A549 (cell line): ENCODE measurements around the gene NUDT2. TPM values are rescaled to one million over a fixed set of nuclear protein-coding genes. Genes with fewer than 3 reads are reported as not detected.
"Not testable (repeated sequence)": the region's sequence is repeated elsewhere in the genome, so short reads cannot be mapped to it uniquely, and the experiment has no call there.

Experiments used
- ATAC-seq, 2 experiments: fragments of 200-7000 bp in 1 of 2; fragments of >200 bp in 1 of 2; cut with Nextera tagmentation in 1 of 2; cut with Tn5 transposase in 1 of 2; 3 replicates each; pipeline versions ENCODE4 v1.8.0 to v1.9.1; 2018 to 2020; ENCODE audit warnings: mild to moderate bottlenecking in 1 of 2, moderate library complexity in 1 of 2
- CTCF ChIA-PET: fragments of 300-600 bp; sonication (Branson Sonifier 250); formaldehyde crosslinking; extraction: SDS; loops from one replicate; lab custom pipeline; 2021; ENCODE audit warnings: antibody characterized with exemption, inconsistent platforms; lab: Yijun Ruan, JAX
- POLR2A ChIA-PET: fragments of 350-600 bp; formaldehyde crosslinking; extraction: SDS; loops from one replicate; lab custom pipeline; 2021; ENCODE audit warnings: antibody characterized with exemption, inconsistent platforms; lab: Yijun Ruan, JAX
- DNase-seq, 2 experiments: peaks; one replicate each; pipeline versions ENCODE4 v3.0.0 to v3.0.0-alpha.2; 2011 to 2016; ENCODE audit warnings: low read depth in 1 of 2, low spot score in 1 of 2
- FAIRE-seq: peaks from 2 replicates; lab custom pipeline; 2011; peaks lifted over from hg19 to GRCh38; lab: Jason Lieb, UNC
- H3K27ac ChIP-seq, 2 experiments: fragments of >200 bp; sonication (Bioruptor Twin); formaldehyde crosslinking; 3 replicates each; pipeline ENCODE4 v1.5.1; 2016 to 2017
- H3K4me1 ChIP-seq: fragments of >200 bp; sonication (Bioruptor Twin); formaldehyde crosslinking; 3 replicates; pipeline ENCODE4 v1.6.1; 2016
- H3K4me2 ChIP-seq: fragments of >200 bp; sonication (Bioruptor Twin); formaldehyde crosslinking; 3 replicates; pipeline ENCODE4 v1.6.1; 2016
- H3K4me3 ChIP-seq: fragments of >200 bp; sonication (Bioruptor Twin); formaldehyde crosslinking; 3 replicates; pipeline ENCODE4 v1.5.1; 2016
- H3K9me3 ChIP-seq: fragments of >200 bp; sonication (Bioruptor Twin); formaldehyde crosslinking; 3 replicates; pipeline ENCODE4 v1.6.1; 2016
- EHF ChIP-seq: fragments of 250-450 bp; sonication (Bioruptor Pico); IDR thresholded peaks from 2 replicates; pipeline ENCODE4 v1.5.0; 2020; ENCODE audit warnings: mild to moderate bottlenecking
- ESRRA ChIP-seq: fragments of 150-350 bp; IDR thresholded peaks from 2 replicates; pipeline ENCODE4 v1.6.1; 2014; ENCODE audit warnings: mild to moderate bottlenecking, low read length, borderline replicate concordance
- JUNB ChIP-seq: fragments of >200 bp; sonication (Bioruptor Twin); formaldehyde crosslinking; IDR thresholded peaks from 2 replicates; pipeline ENCODE4 v1.6.1; 2016
- KDM1A ChIP-seq: fragments of 200-600 bp; sonication (generic); IDR thresholded peaks from 2 replicates; pipeline ENCODE4 v1.6.1; 2016; ENCODE audit warnings: low read depth, mild to moderate bottlenecking
- KDM5A ChIP-seq: fragments of 200-600 bp; sonication (generic); IDR thresholded peaks from 2 replicates; pipeline ENCODE4 v1.6.1; 2016; ENCODE audit warnings: antibody characterized with exemption, mild to moderate bottlenecking
- RAD21 ChIP-seq, 2 experiments: fragments of >200 bp in 1 of 2; sonication (Bioruptor Twin) in 1 of 2; formaldehyde crosslinking in 1 of 2; IDR thresholded peaks in 1 of 2; conservative IDR thresholded peaks in 1 of 2; 2 replicates in 1 of 2; 3 replicates in 1 of 2; pipeline ENCODE4 v1.6.1; 2012 to 2018; ENCODE audit warnings: inconsistent platforms in 1 of 2
- SMC3 ChIP-seq: fragments of >200 bp; sonication (Bioruptor Twin); formaldehyde crosslinking; IDR thresholded peaks from 3 replicates; pipeline ENCODE4 v1.6.1; 2018; ENCODE audit warnings: inconsistent platforms
- TFCP2L1 ChIP-seq: fragments of 250-450 bp; sonication (Bioruptor Pico); IDR thresholded peaks from 2 replicates; pipeline ENCODE4 v1.5.0; 2021; ENCODE audit warnings: mild to moderate bottlenecking
- WGBS: methylation state at CpG from one replicate; pipeline ENCODE4 v1.1.6; 2017; ENCODE audit errors: missing lambda C conversion rate; 5-methylcytosine and 5-hydroxymethylcytosine counted together
- polyA plus RNA-seq, 4 experiments: library from polyadenylated mRNA; depleted of rRNA in 3 of 4; stranded (reverse); fragments of >200 nt; fragmentation: RNase III in 1 of 4; extraction: RNeasy Plus Mini Kit Qiagen cat#74134 plus additional on column Dnase treatment in 1 of 4; gene quantifications; 2 replicates in 3 of 4; 3 replicates in 1 of 4; pipeline ENCODE4 v1.2.3, GENCODE V29; 2011 to 2017
- TF ChIP-seq, protein P1 (sequence below): IDR thresholded peaks from 2 replicates; pipeline ENCODE4 v1.6.1; 2012
- TF ChIP-seq, protein P2 (sequence below): fragments of 200-600 bp; sonication (generic); IDR thresholded peaks from 2 replicates; pipeline ENCODE4 v1.6.1; 2016; ENCODE audit warnings: antibody characterized with exemption, mild to moderate bottlenecking, moderate library complexity

The NUDT2 gene
- polyA plus RNA-seq, 2 of the 4 experiments (the other 2 are of a cell fraction): 25.5 to 26.4 TPM

DNA sequence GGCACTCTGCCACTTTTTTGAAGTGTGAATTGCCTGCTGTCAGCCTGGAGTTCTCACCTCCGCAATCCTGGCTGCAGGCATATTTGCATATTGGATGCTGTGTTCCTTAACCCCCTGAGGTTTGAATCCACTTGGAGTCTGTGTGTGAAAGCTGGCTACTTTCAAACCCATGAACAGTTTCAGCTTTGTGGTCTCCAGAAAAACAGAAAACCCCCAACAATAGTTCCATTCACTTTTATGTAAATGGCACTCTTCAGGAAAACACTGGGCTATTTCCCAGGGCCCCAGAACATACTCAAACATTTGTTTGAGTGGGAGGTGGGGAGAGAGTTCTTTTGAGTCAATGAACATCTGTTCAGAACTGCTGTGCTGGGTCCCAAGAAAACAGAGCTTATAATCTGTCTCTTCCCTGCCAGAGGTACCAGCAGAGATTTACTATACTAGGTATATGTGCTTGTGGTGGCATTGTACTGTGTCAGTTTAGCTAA lies 5.0 kb downstream of the NUDT2 start:
- H3K9me3 ChIP-seq: no peaks in the 10 kb centered on the region
- 74% methylated on average over 1 of the region's 1 CpG for WGBS
- H3K4me3 ChIP-seq: no peak overlapping the region
- H3K4me2 ChIP-seq: no peak overlapping the region
- no peak for DNase-seq
- FAIRE-seq: no peak
- ChIA-PET POLR2A (interaction anchor here (1.2 kb wide), 1 partner anchor 43 kb away, joined by 5 read pairs; the partner anchor contains the start of gene MYORG), CTCF (interaction anchor here (1.3 to 23.6 kb wide), 13 partner anchors 7 to 269 kb away, joined by 3 to 417 read pairs (median 10); partner anchors contain the start of gene MYORG)
- no peak overlapping the region for H3K27ac ChIP-seq
- TF ChIP-seq, protein P1, sequence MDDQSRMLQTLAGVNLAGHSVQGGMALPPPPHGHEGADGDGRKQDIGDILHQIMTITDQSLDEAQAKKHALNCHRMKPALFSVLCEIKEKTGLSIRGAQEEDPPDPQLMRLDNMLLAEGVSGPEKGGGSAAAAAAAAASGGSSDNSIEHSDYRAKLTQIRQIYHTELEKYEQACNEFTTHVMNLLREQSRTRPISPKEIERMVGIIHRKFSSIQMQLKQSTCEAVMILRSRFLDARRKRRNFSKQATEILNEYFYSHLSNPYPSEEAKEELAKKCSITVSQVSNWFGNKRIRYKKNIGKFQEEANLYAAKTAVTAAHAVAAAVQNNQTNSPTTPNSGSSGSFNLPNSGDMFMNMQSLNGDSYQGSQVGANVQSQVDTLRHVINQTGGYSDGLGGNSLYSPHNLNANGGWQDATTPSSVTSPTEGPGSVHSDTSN: no peak
- no peak for ATAC-seq
- H3K4me1 ChIP-seq: peaks cover 14% of the 10 kb centered on the region; the same call in 2 of the 3 replicates

DNA sequence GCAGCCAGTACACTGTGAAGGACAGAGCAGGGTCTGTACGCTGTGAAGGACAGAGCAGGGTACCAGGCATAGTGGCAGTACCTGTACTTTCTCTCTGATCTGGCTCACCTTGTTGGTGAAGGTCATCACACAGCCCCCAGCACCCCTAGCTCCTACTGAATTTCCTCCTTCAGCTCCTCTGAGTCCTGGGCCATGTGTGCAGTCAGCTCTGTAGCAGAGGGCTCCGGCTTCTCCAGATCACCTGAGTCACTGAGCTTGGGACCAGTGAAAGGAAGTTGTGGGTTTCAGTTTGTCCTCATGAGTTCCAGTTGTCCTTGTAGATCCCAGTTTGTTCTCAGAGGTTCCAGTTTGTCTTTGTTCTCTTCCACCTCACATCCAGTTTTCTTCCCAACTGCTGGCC lies 5.5 kb downstream of the NUDT2 start:
- FAIRE-seq: no peak
- ATAC-seq: no peak
- no peak overlapping the region for H3K4me2 ChIP-seq
- no peaks in the 10 kb centered on the region for H3K9me3 ChIP-seq
- no peak for DNase-seq
- CTCF ChIA-PET: interaction anchor here (0.5 to 23.6 kb wide), 12 partner anchors 7 to 268 kb away, joined by 3 to 417 read pairs (median 7); partner anchors contain the start of gene MYORG
- peaks cover 14% of the 10 kb centered on the region; the same call in 2 of the 3 replicates for H3K4me1 ChIP-seq
- POLR2A ChIA-PET: interaction anchor here (0.6 to 1.2 kb wide), 2 partner anchors 42 to 298 kb away, joined by 3 to 5 read pairs; partner anchors contain the start of gene MYORG
- H3K4me3 ChIP-seq: no peak overlapping the region
- no peak overlapping the region for H3K27ac ChIP-seq
- WGBS: 97% methylated on average over 2 of the region's 2 CpGs
- no peak for TF ChIP-seq KDM1A

DNA sequence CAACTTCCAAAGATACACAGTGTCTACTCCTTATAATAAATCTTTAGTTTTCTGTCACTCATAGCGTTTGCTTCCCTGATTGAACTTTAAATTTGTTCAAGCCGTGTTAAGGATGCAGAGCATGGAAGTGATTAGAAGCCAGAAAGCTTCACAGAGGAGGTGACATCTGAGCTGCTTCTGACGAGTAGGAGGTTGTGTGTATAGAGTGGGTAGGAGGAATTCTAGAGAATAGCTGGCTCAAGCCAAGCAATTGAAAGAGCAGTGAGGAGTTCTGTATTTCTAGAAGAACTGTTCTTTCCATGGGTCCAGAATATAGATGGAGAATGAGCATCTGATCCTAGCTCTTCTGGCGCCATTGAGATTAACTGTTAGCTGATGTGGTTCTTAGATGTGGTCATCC lies 6.0 kb downstream of the NUDT2 start:
- FAIRE-seq: no peak
- no peak for DNase-seq
- ATAC-seq: no peak
- Histone ChIP-seq H3K4me1 (peaks cover 14% of the 10 kb centered on the region; the same call in 2 of the 3 replicates), H3K4me2 (no peak overlapping the region), H3K4me3 (no peak overlapping the region)
- CTCF ChIA-PET: interaction anchor here (0.5 to 23.6 kb wide), 8 partner anchors 14 to 268 kb away, joined by 3 to 417 read pairs (median 12); partner anchors contain the start of gene MYORG
- TF ChIP-seq SMC3: no peak
- no peak for TF ChIP-seq EHF (CRISPR knock-in tag)
- TF ChIP-seq JUNB: no peak
- TF ChIP-seq, protein P2, sequence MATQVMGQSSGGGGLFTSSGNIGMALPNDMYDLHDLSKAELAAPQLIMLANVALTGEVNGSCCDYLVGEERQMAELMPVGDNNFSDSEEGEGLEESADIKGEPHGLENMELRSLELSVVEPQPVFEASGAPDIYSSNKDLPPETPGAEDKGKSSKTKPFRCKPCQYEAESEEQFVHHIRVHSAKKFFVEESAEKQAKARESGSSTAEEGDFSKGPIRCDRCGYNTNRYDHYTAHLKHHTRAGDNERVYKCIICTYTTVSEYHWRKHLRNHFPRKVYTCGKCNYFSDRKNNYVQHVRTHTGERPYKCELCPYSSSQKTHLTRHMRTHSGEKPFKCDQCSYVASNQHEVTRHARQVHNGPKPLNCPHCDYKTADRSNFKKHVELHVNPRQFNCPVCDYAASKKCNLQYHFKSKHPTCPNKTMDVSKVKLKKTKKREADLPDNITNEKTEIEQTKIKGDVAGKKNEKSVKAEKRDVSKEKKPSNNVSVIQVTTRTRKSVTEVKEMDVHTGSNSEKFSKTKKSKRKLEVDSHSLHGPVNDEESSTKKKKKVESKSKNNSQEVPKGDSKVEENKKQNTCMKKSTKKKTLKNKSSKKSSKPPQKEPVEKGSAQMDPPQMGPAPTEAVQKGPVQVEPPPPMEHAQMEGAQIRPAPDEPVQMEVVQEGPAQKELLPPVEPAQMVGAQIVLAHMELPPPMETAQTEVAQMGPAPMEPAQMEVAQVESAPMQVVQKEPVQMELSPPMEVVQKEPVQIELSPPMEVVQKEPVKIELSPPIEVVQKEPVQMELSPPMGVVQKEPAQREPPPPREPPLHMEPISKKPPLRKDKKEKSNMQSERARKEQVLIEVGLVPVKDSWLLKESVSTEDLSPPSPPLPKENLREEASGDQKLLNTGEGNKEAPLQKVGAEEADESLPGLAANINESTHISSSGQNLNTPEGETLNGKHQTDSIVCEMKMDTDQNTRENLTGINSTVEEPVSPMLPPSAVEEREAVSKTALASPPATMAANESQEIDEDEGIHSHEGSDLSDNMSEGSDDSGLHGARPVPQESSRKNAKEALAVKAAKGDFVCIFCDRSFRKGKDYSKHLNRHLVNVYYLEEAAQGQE: no peak
- no peak for TF ChIP-seq TFCP2L1 (CRISPR knock-in tag)
- TF ChIP-seq KDM5A: no peak
- no peak for TF ChIP-seq ESRRA
- TF ChIP-seq, all 56 proteins: peak for 0
- WGBS: 82% methylated on average over 4 of the region's 4 CpGs
- no peak overlapping the region for H3K27ac ChIP-seq
- POLR2A ChIA-PET: interaction anchor here (0.6 kb wide), 2 partner anchors 16 to 298 kb away, joined by 3 to 5 read pairs; no protein-coding TSS in a partner anchor
- no peaks in the 10 kb centered on the region for H3K9me3 ChIP-seq

DNA sequence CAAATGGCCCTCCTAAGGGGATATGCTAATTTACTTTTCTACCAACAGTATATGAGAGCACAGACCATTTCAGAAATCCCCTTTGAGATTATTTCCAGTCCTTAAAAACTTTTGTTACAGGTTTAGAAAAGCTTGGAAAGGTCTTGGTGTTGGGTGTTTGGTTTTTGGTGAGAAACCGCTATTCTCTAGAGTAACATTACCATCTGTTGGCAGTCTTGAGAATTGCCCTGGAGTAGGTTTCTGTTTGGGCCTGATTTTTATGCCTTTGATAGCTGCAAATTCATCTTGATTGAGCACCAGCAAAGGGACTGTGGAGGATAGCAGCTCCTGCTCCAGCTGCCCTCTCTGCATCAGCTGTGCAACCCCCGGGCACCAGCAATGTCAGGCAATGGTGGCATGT lies 8.0 kb downstream of the NUDT2 start:
- CTCF ChIA-PET: interaction anchor here (1.3 to 23.6 kb wide), 4 partner anchors 10 to 212 kb away, joined by 3 to 417 read pairs (median 11); partner anchors contain the start of gene MYORG
- no peak for FAIRE-seq

DNA sequence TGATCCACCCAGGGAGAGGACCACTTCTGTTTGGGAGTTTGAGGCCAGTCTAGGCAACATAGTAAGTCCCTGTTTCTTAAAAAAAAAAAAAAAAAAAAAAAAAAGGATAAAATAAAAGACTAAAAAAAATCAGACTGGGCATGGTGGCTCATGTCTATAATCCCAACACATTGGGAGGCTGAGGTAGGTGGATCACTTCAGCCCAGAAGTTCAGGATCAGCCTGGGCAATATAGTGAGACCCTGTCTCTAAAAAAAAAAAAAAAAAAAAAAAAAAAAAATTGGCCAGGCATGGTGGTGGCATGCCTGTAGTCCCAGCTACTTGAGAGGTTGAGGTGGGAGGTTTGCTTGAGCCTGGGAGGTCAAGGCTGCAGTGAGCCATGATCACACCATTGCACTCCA lies 8.7 kb downstream of the NUDT2 start:
- FAIRE-seq, H3K9me3 ChIP-seq, DNase-seq, H3K4me3 ChIP-seq, H3K4me1 ChIP-seq, ATAC-seq, H3K27ac ChIP-seq, H3K4me2 ChIP-seq: not testable (repeated sequence)
- ChIA-PET POLR2A (interaction anchor here (0.6 kb wide), 1 partner anchor 259 kb away, joined by 3 read pairs; no protein-coding TSS in a partner anchor), CTCF (interaction anchor here (1.0 to 23.6 kb wide), 5 partner anchors 10 to 254 kb away, joined by 3 to 417 read pairs (median 11); partner anchors contain the start of gene MYORG)

More for the DNA sequence above, 8.0 kb downstream of the NUDT2 start:
- peak; percentile 11 to 39; a peak in 2 of 5 replicates for TF ChIP-seq RAD21 (conservative IDR thresholded peaks at IDR 0.05 in 1 of 2, IDR thresholded peaks at IDR 0.05 in 1 of 2)
- TF ChIP-seq, protein P1: no peak
- Histone ChIP-seq H3K4me3 (no peak overlapping the region), H3K27ac (no peak overlapping the region), H3K9me3 (no peaks in the 10 kb centered on the region), H3K4me1 (peaks cover 4% of the 10 kb centered on the region; the same call in 2 of the 3 replicates), H3K4me2 (no peak overlapping the region)
- no peak for ATAC-seq
- POLR2A ChIA-PET: interaction anchor here (0.6 kb wide), 1 partner anchor 258 kb away, joined by 3 read pairs; no protein-coding TSS in a partner anchor
- peak in 1 of 2 experiments; percentile 16 for DNase-seq
- WGBS: 93% methylated on average over 2 of the region's 2 CpGs
